ENCODE measurements around the gene CHST11.

The CHST11 gene

DNA sequence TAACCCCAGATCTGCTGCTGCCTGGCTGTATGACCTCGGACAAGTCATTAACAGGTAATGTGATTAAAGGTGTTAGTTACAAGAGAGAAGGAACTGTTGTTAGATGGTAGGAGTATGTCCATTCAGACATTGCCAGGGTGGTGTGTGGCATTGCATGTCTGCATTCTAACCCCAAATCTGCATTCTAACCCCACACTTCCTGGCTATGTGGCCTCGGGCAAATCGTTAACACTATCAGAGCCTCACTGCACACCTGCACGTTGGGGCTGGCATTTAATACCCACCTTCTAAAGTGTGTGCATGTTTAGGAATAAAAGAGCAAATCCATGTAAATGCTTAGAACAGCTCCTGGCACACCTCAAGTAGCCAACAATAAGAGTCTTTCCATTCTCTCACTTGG lies 46.4 kb downstream of the CHST11 start:
- no peak for DNase-seq (ENCODE audit: low read depth, low spot score)

- DNase-seq (ENCODE audit: low read depth, low spot score), result no peak
These were observed 47.4 kb downstream of the CHST11 start for GRCh38 chr12:104504146-104504545.

DNA sequence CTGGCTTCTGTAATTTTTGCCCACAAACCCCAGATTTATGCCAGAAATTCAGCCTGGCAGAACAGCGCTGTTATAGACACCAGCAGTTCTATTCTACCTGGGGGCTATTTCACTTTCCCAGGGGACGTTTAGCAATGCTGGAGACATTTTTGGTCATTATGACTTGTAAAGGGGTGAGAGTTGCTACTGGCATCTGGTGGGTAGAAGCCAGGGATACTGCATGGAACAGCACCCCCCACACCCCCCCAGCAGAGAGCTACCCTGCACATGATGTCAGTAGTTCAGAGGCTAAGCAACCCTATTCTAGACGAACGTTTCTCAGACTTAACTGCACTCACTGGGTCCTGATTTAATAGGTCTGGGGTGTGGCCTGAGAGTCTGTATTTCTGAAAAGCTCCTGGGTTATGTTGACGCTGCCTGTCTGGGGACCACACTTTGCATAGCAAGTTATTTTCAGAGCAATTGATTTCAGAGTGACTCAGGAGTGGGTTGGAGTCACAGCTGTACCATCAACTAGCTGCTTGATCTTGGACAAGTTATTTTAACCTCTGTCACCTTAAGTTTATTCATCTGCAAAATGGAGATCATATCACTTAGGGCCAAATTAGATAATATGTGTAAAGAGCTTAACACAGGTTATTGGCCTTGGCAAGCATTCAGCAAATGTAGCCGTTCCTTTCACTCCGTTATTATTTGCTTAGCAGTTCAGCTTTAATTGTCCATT lies 48.5 kb downstream of the CHST11 start:
- no peak for DNase-seq (ENCODE audit: low read depth, low spot score)

- no peak for DNase-seq (ENCODE audit: low read depth, low spot score)
These were observed 50.1 kb downstream of the CHST11 start for GRCh38 chr12:104506676-104507401.

DNA sequence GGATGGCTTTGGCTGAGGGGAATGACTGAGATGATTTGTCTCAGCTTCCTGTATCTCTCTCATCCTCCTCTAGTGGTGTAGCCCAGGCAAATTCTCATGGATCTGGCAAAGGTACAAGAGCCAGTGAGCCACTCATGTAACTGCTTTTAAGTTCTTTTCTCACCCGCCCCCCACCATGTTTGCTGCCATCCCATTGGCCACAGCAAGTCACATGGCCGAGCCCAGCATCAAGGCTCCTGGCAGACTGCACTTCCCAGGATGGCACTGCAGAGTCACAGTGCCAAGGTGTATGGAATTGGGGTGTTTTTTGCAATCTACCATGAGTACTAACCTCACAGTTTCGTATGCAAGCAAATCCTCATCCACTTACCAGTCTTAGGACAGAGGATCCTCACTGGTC lies 50.9 kb downstream of the CHST11 start:
- DNase-seq (ENCODE audit: low read depth, low spot score), result no peak

DNA sequence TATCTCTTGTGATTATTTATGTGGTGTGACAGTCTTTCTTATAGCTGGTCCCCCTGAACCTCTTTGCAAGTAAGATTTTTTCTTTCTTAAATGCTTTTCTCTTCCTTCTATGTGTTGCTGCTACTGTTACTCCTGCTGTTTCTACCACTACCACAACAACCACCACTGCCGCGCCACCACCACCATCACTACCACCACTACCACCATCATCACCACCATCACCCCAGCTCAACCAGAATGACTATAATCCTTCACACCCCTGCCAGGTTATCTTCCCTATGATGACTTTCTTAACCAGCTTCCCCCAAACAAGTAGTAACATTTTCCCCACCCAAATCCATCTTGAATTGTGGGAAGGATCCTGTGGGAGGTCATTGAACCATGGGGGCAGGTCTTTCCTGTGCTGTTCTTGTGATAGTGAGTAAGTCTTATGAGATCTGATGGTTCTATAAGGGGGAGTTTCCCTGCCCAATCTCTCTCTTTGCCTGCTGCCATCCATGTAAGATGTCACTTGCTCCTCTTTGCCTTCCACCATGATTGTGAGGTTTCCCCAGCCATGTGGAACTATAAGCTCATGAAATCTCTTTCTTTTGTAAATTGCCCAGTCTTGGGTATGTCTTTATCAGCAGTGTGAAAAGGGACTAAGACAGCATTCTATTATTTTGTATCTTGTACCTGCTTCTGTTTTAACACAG lies 52.2 kb downstream of the CHST11 start:
- DNase-seq (ENCODE audit: low read depth, low spot score), result no peak

DNA sequence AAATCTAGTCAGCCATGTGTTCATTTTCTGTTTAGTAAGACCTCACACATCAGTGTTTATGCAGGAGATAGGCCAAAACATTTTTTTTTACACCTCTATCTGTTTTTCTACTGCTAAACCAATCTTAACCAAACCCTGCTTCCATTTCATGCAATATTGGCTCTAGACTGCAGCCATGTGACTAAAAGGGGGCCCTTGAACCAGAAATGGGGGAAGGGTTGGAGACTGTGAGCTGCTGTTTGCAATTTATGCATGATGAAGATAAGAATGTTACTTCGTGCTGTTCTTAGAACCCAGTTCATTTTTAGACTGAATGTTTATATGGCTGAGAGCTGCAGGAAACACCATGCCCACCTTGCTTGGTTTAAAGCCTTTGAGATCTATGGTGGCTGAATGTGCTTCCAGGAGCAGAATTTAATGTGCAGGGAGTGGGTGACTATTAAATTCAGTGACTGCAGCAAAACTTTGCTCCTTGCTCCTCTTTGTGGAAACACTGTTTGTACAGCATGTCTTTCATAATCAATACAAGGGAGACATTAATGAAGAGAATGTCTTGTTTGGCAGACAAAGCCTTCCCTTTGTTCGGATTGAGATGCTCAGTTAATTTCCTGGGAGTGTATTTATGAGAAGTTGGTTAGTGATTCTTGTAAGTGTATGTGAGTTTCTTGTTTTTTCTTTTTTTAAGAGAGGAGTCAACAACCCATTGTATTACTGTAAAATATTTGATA lies 53.6 kb downstream of the CHST11 start:
- no peak for DNase-seq (ENCODE audit: low read depth, low spot score)

- no peak for DNase-seq (ENCODE audit: low read depth, low spot score)
These were observed 54.2 kb downstream of the CHST11 start for GRCh38 chr12:104510873-104511440.

DNA sequence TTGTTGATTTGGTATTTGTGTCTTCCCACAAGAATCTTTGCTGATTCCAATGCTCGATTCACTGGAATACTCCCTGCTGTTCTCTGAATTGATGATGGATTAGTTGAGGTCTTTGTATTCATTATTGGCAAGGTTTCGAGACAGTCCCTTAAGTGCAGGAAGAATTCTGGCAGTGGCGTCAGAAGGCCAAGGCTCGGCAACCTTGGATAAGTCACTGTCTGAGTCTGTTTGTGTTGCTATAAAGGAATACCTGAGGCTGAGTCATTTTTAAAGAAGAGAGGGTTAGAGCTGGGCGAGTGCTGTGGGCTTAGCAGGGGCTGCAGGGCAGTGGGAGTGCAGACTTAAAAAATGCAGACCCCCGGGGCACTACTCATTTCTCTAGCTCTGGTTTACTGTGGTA lies 56.9 kb downstream of the CHST11 start:
- DNase-seq (ENCODE audit: low read depth, low spot score), result no peak

DNA sequence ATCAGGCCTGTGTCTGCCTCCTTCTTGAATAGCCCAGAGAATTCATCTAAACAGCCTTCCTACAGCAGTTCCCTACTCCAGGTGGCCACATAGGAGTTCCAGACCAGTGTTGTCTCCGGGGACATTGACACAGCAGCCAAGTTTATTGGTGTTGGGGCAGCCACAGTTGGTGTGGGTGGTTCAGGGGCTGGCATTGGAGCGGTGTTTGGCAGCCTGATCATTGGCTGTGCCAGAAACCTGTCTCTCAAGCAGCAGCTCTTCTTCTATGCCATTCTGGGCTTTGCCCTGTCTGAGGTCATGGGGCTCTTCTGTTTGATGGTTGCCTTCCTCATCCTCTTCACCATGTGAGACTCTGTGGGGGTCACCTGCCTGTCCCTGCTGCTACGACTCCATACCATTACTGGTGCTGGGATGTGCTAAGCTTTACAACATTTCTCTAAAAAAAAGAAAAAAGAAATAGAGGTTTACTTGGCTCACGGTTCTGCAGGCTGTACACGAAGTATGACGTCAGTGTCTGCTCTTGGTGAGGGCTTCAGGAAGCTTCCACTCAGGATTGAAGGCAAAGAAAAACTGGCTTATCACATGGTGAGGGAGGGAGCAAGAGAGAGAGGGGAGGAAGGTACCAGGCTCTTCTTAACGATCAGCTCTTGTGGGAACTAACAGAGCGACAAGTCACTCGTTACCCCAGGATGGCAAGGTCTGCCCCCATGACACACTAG lies 57.5 kb downstream of the CHST11 start:
- no peak for DNase-seq (ENCODE audit: low read depth, low spot score)

DNA sequence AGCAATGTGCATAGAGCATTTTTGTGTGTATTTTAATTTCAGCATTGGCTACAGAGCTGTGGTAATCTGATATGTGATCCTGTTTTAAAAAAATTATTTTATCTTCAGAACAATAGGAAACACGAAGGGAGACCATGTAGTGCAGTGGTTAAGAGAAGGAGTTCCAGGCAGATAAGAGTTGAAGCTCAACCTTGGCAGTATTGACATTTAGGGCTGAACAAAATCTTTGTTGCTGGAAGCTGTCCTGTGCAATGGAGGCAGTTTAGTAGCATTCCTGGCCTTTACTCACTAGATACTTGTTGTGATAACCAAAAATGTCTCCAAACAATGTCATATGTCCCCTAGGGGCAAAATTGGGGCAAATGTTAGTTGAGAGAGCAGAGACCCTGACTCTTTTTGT lies 59.2 kb downstream of the CHST11 start:
- no peak for DNase-seq (ENCODE audit: low read depth, low spot score)

DNA sequence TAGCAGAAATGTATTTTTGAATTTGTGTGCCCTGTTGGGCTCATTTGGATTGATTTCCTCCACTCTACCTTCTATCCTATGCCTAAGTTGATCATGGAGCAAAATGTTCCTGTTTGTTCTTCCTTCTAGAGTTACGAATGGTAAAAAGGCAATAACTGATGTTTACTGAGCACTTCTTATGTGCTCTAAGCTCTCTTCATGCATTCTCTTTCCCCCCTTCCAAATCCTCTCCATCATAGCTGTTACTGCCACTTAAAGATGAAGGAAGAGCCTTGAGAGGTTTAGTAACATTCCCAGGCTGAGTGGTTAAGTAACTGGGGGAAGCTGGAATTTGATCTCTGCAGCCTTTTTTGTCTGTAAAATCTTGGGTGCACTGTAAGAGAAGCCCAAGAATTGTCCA lies 60.1 kb downstream of the CHST11 start:
- no peak for DNase-seq (ENCODE audit: low read depth, low spot score)

GRCh38 chr12:104517880-104518279 lies 61.1 kb downstream of the CHST11 start:
- no peak for DNase-seq (ENCODE audit: low read depth, low spot score)

GRCh38 chr12:104519190-104520019 lies 62.7 kb downstream of the CHST11 start:
- no peak for DNase-seq (ENCODE audit: low read depth, low spot score)

GRCh38 chr12:104520242-104520900 lies 63.6 kb downstream of the CHST11 start:
- no peak for DNase-seq (ENCODE audit: low read depth, low spot score)

DNA sequence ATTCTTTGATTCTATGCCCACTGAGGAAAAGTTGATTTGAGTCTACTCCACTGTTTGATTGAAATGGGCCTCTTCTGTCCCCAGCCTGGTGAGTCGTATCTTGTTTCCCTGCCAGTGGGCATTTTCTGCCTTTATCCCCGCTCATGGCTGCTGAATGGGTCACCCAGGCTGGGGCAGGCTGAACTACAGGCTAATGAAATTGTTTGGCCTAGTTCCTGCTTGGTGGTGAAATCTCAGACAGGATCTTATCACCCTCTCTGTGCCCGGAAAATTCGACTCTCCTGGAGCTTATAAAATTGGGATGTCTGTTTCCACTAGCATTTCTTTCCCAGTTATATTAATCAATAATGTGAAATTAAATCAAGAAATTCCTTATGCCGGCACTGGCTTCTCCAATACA lies 65.0 kb downstream of the CHST11 start:
- no peak for DNase-seq (ENCODE audit: low read depth, low spot score)

- no peak for DNase-seq (ENCODE audit: low read depth, low spot score)
These were observed 66.4 kb downstream of the CHST11 start for GRCh38 chr12:104522985-104523722.

DNA sequence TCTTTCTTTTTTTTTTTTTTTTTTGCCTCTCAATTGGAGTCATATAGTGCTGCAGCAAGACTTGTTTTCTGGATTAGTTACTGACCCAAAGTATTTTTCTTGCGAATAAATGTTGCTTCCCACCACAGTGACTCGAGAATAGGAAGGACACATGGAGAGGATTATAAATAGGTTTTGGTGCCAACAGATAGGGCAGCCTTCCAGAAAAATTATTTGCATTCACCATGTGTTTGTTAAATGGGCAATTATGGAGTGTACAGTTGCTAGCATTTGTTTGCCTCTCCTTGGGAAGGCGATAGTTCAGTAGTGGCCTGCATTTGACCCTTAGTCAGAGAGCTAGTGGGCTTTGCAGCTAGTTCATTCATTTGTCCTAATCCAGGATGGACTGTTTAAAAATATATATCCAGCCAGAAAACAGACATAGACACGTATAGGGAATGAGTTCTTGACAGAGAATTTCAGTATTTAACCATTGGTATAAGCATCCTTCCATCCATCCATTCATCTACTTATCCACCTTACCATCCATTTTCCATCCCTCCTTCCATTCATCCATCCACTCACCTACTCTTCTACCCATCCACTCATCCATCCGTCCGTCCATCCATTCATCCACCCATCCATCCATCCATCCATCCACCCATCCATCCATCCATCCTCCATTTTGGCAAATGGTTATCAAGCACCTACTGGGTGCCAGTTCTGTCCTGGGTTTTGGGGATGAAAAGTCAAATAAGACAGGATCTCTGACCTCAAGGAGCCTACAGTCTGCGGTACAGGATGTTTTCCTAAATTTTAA lies 67.5 kb downstream of the CHST11 start:
- DNase-seq (ENCODE audit: low read depth, low spot score), result peak; percentile 24

Measured in smooth muscle cell of the brain vasculature (primary cell).